Measurements from ENCODE around the gene APPL2.

The APPL2 gene

DNA sequence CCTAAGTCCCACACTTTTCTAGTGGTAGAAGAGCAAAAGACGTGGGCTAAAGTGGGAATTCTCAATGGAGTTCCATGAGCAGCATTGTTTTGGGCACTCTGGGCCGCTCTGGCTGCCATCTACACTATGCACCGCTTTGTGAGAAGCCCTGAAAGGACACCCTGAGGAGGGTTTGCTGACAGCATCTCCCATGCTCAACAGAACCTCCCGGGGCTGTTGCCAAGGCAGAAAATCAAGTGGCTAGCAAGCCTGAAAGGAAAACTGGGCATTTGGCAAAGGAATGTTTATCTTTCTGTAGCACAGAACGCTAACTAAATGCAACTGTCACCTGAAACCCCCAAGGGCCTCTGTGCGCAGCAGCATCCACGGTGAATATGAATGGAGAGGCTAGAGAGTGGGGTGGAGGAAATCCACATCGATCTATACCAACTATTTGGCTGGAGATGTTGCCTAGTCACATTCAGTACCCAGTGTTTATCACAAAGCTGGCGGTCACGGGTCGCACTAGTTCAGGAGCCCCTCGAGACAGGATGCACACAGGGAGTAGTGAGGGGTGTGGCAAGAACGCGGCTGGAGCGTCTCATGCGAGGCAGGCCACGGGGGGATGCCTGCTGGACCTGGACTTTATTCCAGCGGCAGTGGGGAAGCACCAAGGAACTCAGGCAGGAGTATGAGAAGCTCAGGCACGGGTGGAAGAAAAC lies 14.2 kb downstream of the APPL2 start:
- DNase-seq: no peak

DNA sequence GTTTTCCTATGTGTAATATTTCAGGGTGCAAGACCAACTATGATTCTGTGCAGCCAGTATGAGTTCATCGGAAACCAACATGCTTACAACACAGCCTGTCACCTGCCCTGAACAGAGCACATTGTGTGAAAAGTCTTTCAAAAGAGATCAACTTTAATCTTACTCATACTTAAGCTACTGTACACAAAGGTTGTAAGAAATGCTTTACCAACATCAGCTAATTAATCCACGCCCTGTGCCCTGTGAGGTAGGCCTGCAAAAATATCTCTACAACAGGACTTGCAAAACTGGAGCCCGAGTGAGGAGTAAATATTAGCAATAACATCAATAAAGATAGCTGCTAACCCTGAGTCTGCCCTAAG lies 15.1 kb downstream of the APPL2 start:
- DNase-seq: no peak

DNA sequence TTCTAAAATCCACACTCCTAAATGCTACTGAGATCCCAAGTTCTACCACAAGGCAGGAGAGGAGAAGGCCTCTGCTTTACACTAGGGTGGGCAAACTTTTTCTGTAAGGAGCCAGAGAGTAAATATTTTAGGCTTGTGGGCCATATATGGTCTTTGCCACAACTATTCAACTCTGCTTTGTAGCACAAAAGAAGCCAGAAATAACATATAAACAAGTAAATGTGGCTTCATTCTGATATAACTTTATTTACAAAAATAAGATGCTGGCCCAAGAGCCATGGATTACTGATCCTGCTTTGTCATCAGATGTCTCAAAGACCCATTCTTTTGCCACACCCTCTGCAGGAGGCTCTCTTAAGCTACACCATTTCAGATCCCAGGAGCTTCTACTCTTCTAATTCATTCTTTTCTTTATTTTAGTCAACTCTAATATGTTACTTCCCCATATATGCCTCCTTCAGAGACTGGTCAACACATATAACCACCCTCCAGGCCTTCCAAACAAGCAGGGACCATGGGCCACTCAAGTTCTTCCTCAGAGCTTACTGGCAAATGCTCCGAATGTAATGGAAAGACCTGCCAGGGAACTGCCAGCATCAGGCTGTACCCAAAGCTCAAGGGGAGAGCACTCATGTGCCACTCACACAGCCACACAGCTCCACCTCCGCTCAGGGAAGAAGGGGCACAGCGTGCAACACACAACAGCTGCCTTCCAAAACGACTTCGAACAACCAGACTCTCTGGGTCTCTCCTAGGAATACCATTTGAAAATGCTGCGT lies 15.6 kb downstream of the APPL2 start:
- no peak for DNase-seq

DNA sequence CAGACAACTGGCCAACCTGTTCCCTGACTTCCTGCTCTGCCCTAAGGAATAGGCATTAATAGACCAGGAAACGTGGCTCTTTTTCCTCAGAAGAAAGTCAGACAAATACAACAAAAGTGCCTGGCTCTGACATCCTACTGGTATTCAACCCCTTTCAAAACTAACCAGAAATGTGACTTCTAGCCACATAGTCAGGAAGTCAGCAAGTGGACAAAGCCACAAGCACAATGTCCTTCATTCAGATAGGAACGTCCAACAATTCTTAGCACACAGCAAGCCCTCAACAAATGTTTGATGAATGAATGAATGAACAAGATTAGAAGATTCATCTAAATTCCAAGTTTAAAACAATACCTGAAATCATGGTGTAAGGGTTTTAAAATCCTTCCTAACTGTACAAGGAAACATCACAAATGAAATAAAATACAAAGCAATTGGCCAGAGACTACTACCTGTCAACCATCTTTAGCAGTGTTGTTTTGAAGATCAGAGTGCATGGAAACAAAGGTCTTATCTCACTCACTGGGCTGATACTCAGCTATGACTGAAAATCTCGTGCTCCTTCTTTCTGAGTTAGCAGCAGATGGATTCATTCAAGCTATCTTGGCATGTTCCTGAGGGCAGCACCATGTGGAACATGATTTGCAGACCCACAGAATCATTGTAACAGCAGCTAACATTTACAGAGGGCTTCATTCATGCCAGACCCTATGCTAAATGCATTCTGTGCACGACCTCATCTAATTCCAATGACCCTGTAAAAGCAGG lies 16.5 kb downstream of the APPL2 start:
- no peak for DNase-seq

DNA sequence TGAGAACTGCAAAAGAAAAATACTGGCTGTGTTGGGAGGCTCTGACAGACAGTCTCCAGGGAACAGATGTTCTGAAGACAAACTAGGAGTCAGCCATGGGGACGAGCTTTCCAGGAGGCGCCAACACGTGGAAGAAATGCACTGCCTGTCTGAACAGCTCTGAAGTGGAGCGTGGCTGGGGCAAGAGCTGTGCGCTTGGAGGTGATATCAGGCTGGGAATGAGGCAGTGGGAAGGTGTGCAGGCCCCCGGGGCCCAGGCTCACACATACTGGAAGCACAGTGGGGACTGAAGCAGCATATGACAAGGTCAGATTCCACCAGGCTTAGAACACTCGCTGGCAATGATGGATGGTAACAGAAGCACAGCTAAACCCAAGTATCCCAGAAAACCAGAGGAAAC lies 17.5 kb downstream of the APPL2 start:
- no peak for DNase-seq

DNA sequence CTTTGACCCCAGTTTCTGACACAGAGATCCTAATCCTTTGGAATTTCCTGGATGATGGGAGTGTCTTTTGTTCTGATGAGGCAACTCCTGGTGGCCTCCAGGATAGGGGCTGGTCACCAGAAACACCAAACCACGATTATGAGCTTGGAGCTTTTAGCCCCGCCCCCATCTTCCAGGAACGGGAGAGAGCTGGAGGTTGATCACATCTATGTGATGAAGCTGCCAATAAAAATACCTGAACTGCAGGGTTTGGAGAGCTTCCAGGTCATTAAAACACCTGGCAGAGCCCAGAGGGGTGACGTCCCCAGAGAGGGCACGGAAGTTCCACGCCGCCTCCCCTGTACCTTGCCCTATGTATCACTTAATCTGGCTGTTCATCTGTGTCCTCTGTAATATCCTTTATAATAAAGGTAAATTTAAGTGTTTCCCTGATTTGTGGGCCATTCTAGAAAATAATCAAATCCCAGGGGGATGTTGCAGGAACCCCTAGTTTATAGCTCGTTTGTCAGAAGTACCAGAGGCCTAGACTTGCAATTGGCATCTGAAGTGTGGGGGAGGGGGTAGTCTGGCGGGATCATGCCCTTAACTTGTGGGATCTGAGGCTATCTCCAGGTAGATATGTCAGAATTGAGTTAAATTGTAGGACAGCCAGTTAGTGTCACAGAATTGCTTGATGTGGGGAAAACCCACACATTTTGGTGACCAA lies 21.2 kb downstream of the APPL2 start:
- no peak for DNase-seq

DNA sequence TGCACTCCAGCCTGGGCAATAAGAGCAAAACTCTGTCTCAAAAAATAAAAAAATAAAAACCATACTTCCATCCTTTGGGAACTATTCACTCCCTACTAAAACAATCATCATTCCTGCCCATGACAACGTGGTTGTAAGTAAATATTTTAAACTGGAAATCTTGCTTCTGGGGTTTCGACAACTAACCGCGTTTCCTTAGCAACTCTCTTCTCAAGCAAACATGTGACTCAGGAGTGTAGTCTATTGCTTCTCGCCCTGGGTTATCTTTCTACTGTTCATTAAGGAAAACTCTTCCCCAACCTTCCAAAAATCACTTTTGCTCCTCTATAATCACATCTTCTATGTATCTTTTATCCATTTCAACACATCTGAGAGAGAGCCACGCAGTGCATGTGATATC lies 21.8 kb downstream of the APPL2 start:
- DNase-seq: no peak

DNA sequence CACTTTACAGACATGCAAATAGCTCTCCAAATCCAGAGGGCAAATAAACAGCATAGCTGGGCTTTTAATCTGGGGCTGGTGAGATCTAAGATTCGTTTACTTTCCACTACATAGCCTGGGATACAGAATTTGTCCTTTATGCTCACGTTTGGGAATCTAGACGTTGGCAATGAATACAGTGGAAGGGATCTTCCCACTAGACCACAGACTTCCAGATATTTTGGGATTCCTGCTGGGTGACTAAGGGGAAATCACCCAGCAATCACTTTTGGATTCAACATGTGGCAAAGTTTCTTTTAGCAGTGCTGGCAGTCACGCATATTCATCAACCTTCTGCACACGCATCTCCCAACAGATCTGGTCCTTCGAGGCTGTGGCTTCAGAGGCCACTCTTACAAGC lies 23.5 kb downstream of the APPL2 start:
- no peak for DNase-seq

DNA sequence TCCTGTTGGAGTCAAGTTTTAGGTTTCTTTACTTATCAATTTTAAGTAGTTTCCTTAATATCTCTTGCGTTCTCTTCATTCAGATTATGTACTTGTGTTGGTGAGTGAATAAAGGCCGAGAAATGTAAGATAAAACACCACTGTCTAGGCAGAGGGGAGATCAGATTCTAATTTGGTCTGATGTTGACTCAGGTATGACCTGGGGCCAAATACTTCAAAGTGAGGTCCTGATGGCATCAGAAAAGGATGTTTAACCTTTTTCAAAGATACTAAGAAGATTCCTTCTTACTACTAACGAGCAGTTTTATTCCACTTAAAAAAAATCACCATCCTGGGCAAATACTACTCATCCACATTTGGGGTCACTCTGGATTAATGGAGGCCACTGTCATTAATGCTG lies 26.9 kb downstream of the APPL2 start:
- DNase-seq: no peak

DNA sequence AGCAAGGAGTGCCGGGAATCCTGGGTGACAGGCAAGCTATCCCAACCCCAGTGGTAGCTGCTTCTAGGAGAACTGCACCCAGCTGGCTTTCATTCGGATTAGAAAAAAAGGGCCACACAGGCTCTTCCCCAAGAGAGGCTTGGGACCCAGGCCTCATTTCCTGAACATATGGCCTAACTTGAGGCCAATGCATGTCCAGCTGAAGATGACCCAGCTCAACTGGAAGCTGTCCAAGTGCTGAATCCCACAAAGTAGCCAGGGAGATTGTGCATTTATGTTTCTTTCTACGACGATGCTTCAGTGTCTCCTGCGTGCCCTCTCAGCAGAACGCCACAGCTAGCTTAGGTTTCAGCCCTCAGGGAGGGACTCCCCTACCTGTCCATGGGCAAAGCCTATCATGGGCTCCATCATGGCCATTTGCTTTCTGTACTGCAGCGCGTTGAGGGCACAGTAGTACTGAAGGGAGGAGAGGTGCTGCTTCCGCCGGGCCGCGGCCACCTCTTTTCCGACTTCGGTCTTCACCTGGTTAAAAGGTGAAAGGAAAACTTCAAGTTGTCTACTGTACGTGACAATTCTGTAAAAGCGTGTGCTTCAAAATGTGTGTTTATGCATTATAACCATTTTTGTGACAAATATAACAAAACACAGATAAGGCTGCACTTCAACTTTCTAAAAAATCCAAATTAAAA lies 29.1 kb downstream of the APPL2 start:
- DNase-seq: no peak

DNA sequence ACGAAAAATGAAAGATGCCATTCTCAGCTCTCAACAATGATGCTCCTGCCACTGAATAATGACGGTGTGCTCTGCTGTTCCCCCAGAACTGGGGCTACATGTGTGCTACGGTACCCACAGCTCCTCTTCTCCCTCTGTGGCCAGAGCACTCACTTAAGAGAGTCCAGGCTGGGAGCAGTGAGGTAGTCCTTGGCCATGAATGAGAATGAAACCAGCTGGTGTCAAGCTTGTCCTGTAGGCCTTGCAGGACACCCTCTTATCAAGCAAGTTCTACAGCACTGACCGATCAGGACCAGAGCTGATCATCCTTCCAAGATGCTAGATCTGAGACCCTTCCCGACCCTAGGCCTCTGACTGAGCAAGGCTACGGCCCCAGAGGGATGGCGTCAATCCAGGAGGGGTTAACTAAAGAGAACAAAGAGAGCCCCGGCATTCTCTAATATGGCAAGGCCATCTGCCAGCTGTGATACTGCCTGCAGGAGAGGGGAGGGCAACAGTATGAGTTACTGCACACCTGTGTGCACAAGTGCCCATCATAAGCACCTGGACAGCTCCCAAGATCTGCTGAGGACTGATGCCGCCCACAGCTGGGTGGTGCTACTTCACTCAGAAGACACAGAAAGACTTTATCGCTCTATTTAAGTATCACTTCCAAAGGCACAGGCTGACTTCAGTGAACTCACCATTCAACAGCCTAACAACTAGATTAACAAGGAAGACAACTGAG lies 30.5 kb downstream of the APPL2 start:
- no peak for DNase-seq

DNA sequence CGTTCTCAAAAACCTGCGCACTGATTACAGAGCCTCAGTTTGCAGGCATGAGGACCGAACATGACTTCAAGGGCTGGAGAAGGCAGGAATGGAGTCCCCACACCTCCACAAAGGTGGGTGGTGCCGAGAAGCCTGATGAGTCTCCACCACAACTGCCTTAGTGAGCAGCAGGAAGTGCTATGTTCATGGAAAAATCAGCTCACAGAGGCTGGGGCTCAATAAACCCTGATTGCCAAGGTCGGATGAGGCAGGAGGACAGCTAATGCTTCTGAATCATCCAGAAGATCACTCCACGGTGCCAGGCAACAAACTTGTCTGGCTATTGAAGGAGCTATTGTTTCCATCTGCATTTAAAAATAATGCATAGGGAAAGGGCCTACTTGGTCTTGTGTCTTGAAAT lies 31.1 kb downstream of the APPL2 start:
- DNase-seq: no peak

DNA sequence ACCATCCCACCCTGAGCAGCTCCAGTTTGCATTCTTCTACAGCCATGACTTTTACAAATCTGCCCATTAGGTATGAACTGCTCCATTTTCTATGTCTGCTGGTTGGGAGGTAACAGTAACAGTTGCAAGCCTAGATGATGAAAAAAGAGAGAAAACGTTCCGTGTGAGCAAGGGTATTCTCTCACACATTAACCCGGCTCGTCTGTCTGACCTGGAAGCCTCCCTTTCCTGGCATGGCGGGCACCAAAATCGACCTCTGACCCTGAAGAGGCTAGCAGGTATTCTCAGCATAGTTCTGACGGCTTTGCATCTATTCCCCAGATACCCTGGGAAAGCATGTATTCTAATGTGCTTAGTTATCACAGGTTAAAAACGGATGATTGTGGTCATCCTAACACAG lies 31.8 kb downstream of the APPL2 start:
- DNase-seq: no peak

DNA sequence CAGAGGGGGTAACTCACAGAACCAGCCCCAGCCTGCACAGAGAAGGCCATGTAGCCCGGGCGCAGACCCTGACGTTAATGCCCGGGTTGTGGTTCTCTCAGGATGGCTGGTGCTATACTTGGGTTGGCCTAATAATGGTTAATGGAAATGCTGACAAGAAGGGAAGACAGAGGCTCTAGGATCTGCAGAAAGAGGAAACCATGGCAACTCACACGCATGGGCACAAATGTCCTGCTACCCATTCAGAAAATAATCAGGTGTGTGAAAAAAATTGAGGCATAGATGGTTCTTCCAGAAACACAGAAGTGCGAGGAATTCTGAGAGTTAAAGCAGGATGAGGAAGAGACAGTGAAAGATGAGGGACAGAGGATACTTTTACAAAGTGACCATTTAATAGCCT lies 33.8 kb downstream of the APPL2 start:
- no peak for DNase-seq

DNA sequence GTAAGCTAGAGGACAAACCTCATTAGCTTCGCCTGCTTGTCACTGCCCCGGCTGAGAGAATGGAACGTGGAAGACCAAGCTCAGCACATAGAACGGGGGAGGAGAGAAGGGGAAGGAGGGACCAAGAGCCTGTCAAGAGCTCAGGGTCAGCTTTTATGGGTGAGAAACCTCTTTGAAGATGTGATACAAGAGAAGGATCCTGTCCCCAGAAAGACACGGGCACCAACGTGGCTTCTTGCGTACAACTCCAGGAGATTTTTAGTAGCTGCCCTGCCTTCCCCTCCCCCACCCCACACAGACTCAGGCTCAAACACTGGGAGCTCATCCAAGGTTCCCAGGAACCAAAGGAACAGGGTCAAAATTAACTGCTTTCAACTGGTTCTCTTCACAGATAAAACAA lies 34.7 kb downstream of the APPL2 start:
- no peak for DNase-seq

DNA sequence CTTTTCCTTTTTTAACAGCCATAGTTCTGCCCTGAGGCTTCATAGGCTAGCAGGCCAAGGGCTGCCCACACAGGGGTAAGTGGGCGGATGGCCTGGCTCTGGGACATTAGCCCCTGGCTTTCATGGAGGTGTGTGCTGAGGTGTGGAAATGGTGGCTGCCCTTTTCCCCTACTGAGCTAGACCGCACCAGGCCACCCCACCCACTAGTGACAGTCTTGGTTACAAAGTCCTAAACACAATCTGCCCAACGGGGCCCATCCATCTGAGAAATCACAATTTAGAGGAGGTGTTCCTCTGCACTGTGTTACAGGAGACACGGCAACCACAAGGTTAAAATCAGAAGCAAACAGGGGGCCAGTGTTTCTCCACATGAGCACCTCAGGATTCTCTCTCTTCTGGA lies 35.6 kb downstream of the APPL2 start:
- DNase-seq: no peak

DNA sequence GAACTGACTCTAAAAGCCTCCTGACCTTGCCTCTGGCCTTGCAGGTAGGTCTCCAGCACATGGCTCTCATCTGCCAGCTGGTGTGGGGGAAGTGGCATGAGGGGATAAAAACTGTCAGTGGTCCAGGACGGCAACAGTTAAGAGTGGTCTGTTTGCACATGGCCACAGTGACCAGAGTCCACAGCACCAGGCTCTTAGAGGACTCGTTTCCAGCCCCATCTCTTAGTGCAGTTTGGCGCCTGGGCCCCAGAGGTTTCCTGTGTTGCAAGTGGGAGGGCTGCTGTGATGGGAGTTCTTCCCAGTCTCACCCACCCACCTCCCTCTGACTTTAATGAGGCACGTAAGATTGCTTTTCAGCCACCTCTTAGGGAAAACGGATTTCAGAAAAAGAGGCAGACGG lies 37.0 kb downstream of the APPL2 start:
- no peak for DNase-seq

DNA sequence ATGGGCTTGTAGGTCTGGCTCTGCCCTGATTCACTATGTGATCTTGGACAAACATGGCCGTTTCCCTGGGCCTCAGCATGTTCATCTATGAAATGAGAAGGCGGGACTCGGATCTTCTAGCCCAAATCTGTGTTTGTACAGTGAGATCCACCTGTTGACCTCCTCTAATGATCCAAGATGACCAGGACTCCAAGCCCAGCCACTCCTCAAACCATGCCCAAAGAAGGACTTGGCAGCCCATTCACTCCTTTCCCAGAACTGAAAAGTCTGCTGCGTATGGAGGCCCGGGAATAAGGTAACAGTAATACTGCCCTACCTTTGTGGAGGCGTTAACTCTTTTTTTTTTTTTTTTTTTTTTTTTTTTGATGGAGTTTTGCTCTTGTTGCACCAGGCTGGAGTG lies 39.9 kb downstream of the APPL2 start:
- no peak for DNase-seq

DNA sequence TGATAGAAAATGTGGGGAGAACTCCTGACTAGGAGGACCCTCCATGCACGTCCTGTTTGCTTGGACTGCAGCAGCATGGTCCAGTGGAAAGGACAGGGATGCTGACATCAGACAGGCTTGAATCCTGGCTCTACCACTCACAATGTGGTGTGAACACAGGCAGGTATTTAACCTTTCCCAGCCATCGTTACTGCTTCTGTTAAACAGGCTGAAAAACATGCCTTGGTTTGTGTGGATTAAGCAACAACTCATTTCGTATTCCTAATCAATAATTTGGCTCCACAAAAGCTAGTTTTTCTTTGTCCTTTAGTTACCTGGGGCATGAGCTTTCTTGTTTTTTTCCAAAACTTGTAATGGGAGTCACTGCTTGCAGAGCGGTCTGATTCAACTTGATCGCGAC lies 41.0 kb downstream of the APPL2 start:
- DNase-seq: no peak

DNA sequence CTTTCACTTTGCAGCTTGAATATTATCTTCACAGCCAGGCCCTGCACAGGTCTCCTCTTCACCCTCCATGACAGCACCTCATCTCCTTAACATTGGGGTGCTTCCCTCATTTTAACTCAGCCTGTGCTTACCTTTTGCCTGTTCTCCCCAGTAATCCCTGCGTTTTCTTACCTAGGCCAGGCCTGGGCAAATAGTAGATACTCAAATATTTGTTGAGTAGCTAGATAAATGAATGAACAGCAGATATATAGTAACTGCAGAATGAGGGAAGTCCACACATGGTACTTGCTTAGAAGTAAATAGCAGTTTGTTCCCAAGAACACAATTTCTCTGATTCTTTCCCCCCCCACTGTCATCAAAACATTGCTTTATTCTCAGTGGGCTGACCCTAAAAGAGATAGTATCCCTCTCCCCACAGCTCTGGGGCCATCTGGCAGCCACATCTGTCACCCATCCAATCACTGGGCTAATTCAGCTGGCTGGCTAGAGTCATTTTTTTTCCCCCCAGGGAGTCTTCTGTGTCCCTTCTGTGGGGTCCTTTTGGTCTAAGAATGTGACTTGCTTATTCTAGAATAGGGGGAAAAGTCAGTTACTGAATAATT lies 43.2 kb downstream of the APPL2 start:
- no peak for DNase-seq

DNA sequence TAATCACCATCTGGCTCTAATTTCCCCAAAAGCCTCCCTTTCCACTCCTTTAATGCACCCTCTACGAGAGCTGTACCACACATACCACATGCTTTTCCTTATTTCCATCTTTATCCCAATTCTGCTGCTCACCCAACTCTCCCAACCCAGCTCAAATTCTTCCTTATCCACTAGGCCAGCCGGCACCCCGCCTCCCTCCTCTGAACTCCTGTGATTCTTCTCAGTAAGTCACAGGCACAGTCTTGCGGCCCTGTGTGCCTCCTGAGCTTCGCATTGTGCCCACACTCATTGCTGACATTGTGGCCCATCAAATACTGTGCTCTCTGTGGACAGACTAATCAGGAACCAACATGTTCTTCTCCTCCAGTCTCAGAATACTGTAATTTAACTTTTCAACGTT lies 45.4 kb downstream of the APPL2 start:
- DNase-seq: no peak

DNA sequence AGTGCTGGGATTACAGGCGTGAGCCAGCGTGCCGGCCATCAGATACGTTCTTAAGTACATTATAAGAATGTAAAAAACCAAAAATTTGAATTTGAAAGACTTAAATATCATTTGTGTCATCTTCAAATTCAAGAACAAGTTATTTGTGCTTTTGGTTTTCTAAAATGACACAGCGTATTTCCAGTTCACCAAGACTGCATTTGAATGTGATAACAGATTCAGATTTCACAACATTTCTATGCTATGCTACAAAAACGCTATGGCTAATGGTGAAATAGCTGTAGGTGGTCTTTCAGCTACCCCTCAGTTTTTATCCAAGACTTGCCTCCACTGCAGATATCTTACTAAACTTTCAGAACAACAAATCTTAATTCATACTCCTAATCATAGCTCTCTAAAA lies 46.7 kb downstream of the APPL2 start:
- DNase-seq: no peak
